GM12872 (cell line): Measurements from ENCODE around the gene ZC2HC1B.

Experiments
- TF ChIP-seq, protein P1 (sequence below): IDR thresholded peaks from 3 replicates; pipeline ENCODE4 v1.5.1; 2011; ENCODE audit warnings: low read depth, mild to moderate bottlenecking, low read length, moderate library complexity; ENCODE audit not compliant: insufficient read depth

The ZC2HC1B gene

DNA sequence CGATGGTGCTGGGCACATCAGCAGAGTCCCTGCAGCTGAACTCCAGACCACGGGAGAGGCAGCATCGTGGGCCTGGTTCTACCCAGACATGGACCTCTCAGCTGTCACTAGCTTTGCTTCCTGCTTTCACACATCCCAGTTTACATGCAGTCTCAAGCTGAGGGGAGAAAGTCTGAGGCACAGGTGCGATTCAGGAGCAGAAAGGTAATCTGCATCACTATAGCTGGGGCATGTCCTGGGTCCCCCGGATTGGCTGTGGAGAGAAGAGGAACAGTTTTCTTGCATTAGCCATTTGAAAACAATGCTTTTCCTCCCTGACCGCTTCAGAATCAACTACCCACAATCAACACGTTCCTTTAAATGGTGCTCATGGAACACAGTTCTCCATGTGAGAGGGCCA is 83.9 kb downstream of the ZC2HC1B start:
- TF ChIP-seq, protein P1, sequence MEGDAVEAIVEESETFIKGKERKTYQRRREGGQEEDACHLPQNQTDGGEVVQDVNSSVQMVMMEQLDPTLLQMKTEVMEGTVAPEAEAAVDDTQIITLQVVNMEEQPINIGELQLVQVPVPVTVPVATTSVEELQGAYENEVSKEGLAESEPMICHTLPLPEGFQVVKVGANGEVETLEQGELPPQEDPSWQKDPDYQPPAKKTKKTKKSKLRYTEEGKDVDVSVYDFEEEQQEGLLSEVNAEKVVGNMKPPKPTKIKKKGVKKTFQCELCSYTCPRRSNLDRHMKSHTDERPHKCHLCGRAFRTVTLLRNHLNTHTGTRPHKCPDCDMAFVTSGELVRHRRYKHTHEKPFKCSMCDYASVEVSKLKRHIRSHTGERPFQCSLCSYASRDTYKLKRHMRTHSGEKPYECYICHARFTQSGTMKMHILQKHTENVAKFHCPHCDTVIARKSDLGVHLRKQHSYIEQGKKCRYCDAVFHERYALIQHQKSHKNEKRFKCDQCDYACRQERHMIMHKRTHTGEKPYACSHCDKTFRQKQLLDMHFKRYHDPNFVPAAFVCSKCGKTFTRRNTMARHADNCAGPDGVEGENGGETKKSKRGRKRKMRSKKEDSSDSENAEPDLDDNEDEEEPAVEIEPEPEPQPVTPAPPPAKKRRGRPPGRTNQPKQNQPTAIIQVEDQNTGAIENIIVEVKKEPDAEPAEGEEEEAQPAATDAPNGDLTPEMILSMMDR = no peak

DNA sequence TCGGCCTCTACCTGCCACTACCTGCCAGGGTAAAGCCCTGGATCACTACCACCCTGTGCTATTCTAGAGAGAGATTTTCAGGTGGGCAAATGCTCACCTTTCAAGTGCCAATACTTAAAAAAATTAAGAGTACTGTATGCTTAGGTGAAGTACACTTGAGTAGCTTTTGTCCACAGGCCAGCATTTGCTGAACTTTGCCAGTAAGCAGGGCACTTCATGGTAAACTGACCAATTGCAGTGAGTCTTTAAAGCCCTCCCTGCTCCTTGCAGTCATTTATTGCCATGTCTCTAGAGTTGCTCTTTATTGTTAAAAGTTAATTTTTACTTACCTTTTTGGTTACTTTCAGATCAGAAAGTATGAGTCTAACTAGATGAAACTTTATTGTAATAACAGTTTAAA is 85.3 kb downstream of the ZC2HC1B start:
- TF ChIP-seq, protein P1 = no peak

DNA sequence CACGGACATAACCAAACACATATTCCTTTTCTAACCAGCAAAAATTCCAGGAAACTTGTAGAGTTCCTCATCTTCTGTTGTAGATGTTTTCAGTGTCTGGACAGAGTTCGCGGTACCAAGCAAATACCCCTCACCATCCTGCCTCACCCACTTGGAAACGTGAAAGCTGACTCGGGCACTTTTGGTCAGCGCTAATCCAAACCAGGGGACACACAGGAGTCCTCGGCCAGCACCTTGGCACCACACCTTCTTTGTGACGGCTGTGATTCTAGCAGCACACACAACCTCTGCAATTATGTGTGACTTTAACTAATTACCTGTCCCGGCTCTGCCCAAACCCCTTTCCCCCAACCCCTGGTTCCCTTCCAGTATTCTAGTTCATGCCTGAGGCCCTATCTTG is 85.7 kb downstream of the ZC2HC1B start:
- TF ChIP-seq, protein P1 = no peak

DNA sequence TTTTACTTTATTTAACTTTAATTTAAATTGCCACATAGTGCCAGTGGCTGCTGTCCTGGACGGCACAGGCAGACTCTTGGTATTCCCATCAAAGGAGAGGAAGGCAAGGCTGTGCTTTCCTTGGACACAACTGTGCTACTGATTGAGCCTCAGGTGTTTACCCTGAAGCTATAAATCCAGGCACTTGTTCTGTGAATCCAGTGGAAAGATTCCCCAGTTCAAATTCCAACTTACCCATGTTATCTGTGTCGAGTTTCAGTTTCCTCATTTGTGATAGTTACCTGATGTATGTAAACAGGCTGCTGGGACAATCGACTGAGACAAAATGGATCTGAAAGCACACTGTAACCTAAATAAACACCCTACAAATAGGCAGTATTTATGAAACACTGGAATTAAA is 86.6 kb downstream of the ZC2HC1B start:
- TF ChIP-seq, protein P1 = no peak

DNA sequence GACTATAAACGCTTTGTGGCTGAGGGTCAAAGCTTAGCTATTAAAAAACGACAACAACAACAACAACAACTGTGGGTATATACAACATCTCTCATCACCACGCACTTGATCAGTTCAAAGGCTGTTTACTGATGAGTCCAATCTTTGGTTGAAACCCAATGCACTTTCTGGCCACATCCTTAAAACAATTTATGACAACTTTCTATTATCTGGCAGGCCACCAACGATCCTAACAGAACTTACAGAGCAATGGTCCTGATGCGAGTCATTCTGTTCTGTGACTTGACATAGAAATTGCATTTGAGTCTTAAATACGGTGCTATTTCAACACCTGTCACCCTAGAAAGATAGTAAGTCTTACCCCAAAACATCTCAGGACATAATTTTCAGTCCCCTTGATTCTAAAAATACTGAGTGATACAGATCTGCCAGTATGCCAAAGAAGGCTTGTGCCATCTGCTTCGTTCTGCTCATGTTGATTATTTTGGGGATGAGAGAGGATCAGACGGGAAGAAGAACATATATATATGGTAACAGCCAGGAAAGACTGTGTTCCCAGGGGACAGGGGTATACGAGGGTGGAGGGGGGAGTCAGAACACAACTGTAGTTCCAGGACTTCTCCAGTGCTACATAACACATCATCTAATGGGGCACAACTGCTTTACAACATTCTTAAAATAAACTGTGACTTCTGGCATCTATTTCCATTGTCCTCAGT is 87.9 kb downstream of the ZC2HC1B start:
- TF ChIP-seq, protein P1 = no peak

DNA sequence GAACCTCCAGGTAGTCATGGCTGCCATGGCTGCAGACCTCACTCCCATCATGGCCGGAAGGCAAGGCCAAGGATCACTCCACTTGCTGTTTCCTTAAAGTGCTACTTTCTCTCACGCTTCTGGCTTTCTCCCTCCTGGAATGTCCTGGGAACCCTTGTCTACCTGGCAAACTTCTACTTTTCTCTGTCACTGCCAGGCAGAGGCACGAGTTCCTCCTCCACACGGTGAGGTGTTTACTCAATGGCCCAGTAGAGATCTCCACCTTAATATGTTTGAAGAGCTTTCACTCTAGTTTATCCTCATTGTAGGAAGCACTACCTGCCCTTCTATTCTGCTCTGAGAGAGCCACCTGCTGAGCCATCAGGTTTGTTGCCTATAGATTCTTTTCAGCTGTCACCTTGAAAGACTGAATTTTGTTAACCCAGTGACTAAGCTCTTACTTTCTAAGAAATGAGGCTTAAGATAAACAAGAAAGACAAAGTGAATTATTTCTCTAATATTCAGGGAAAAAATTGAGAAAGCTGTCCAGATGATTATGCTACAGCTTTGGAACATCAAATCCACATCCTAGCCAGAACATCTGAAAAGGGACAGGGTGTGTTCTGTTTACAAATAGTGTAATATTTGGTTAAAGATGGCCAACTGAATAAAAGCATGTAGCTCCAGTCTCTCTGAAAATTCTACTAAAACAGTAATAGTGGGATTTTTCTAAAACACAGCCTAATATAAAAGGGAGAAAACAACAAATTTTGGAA is 88.8 kb downstream of the ZC2HC1B start:
- TF ChIP-seq, protein P1 = no peak

DNA sequence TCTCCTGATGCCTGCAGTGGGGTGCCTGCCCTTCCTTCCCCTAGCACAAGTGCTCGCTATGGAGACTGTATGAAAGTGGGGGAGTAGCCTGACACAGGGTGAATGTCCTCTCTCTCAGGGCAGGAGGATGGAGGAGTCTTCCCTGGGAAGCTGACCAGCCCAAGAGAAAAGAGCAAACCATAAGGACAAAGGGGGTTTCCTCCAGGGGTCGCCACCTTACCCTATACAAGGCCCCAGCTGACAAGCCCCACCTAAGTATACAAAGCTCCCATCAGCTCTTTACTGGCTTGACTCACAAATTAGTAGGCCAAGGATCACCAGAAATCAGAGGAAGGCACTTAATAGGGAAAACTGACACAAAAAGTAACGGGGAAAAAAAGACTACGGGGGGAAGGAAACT is 89.6 kb downstream of the ZC2HC1B start:
- TF ChIP-seq, protein P1 = no peak
